Keratinocyte (primary cell): ENCODE measurements around the gene CCT8L2.
"Not testable (repeated sequence)": the region's sequence is repeated elsewhere in the genome, so short reads cannot be mapped to it uniquely, and the experiment has no call there.

Experiments used
- EZH2 ChIP-seq: IDR thresholded peaks from one replicate; pipeline ENCODE4 v1.6.1; 2012; ENCODE audit warnings: inconsistent platforms, mild to moderate bottlenecking, low read length, moderate library complexity
- TF ChIP-seq, protein P1 (sequence below), 3 experiments: IDR thresholded peaks in 1 of 3; conservative IDR thresholded peaks in 1 of 3; optimal IDR thresholded peaks in 1 of 3; 2 replicates in 2 of 3; 3 replicates in 1 of 3; pipeline versions ENCODE3 to v1.5.1; 2011; ENCODE audit warnings: low read length in 3 of 3, mild to moderate bottlenecking in 3 of 3, moderate library complexity in 2 of 3, control low read depth in 1 of 3, inconsistent platforms in 1 of 3; ENCODE audit not compliant: insufficient read depth in 2 of 3; ENCODE audit errors: extremely low read depth in 1 of 3

DNA sequence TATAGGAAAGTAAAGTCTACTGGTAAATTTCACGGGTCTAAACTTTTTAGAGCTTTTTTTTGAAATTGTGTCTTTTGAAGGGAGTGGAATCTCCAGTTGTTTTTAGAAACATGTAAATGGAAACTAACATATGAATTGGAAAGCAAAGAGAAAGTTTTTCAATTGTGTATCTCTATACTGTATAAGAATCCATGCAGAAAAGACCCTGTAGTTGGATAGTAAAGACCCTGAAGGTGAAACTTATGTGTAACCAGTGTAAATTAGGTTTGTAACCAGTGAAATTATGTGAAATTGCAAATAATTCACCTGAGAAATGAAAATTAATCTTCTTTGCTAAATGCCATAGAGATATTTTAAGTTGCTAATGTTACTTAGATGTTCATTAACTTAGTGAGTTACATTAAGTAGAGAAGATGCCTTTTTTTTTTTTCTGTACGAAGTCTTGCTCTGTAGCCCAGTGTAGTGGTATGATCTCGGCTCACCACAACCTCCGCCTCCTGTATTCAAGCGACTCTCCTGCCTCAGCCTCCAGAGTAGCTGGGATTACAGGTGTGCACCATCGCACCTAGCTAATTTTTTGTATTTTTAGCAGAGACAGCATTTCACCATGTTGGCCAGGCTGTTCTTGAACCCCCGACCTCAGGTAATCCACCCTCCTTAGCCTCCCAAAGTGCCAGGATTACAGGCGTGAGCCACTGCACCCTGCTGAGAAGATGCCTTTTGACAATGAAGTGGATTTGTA lies 11.8 kb upstream of the CCT8L2 start:
- TF ChIP-seq, protein P1, sequence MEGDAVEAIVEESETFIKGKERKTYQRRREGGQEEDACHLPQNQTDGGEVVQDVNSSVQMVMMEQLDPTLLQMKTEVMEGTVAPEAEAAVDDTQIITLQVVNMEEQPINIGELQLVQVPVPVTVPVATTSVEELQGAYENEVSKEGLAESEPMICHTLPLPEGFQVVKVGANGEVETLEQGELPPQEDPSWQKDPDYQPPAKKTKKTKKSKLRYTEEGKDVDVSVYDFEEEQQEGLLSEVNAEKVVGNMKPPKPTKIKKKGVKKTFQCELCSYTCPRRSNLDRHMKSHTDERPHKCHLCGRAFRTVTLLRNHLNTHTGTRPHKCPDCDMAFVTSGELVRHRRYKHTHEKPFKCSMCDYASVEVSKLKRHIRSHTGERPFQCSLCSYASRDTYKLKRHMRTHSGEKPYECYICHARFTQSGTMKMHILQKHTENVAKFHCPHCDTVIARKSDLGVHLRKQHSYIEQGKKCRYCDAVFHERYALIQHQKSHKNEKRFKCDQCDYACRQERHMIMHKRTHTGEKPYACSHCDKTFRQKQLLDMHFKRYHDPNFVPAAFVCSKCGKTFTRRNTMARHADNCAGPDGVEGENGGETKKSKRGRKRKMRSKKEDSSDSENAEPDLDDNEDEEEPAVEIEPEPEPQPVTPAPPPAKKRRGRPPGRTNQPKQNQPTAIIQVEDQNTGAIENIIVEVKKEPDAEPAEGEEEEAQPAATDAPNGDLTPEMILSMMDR (optimal IDR thresholded peaks at IDR 0.05 in 1 of 3, IDR thresholded peaks at IDR 0.05 in 1 of 3, conservative IDR thresholded peaks at IDR 0.05 in 1 of 3; ENCODE audit: extremely low read depth in 1 of 3, insufficient read depth in 2 of 3, low read length in 3 of 3): not testable (repeated sequence)
- TF ChIP-seq EZH2: not testable (repeated sequence)
